Gastrocnemius medialis (tissue), 4 donors: ENCODE measurements around the gene ASIC4. TPM values are rescaled to one million over a fixed set of nuclear protein-coding genes. Genes with fewer than 3 reads are reported as not detected.
A peak's percentile ranks its signal among the peaks of the same experiment; 100 is the strongest.

ENCODE experiments used
- ATAC-seq, 2 donors: fragments of 150-250 bp; one replicate each; pipeline ENCODE4 v1.9.1; 2016
- DNase-seq, 2 donors: peaks; one replicate each; pipeline ENCODE4 v3.0.0-alpha.2; 2019
- H3K27ac ChIP-seq, 4 donors: fragments of 200-600 bp; sonication (generic); 1 replicate in 1 of 4; 2 replicates in 3 of 4; pipeline ENCODE4 v1.5.1; 2016 to 2018; ENCODE audit warnings: mild to moderate bottlenecking in 2 of 4, moderate library complexity in 1 of 4
- H3K27me3 ChIP-seq, 3 donors: fragments of 200-600 bp; sonication (generic) in 2 of 3; 1 replicate in 1 of 3; 2 replicates in 2 of 3; pipeline versions ENCODE4 v1.5.1 to v1.6.0; 2016 to 2019; ENCODE audit warnings: mild to moderate bottlenecking in 1 of 3, moderate library complexity in 1 of 3
- H3K36me3 ChIP-seq, 2 donors: fragments of 200-600 bp; sonication (generic) in 1 of 2; one replicate each; pipeline ENCODE4 v1.5.1; 2017 to 2018
- H3K4me1 ChIP-seq, 2 donors: fragments of 200-600 bp; sonication (generic) in 1 of 2; one replicate each; pipeline ENCODE4 v1.5.1; 2016 to 2017; ENCODE audit warnings: mild to moderate bottlenecking in 2 of 2
- H3K4me3 ChIP-seq, 4 donors: fragments of 200-600 bp; sonication (generic) in 3 of 4; 1 replicate in 1 of 4; 2 replicates in 3 of 4; pipeline ENCODE4 v1.5.1; 2016 to 2019; ENCODE audit warnings: mild to moderate bottlenecking in 2 of 4
- H3K9me3 ChIP-seq, 3 donors: fragments of 200-600 bp; sonication (generic) in 2 of 3; 1 replicate in 1 of 3; 2 replicates in 2 of 3; pipeline ENCODE4 v1.5.1; 2016 to 2019
- POLR2A ChIP-seq, 2 donors: fragments of 450-650 bp; IDR thresholded peaks; one replicate each; pipeline ENCODE4 v1.6.1; 2017; ENCODE audit warnings: antibody characterized with exemption in 2 of 2, mild to moderate bottlenecking in 2 of 2, moderate library complexity in 2 of 2
- in situ Hi-C, 4 donors: fragments of 200-750 bp; cut with MboI; loops; one replicate each; pipeline versions ENCODE4 v1.15.0 to v1.8.0; 2017; ENCODE audit warnings: low sequenced_read_pairs in 4 of 4
- intact Hi-C: fragments of 100-400 bp; cut with DNase I; formaldehyde crosslinking; loops from one replicate; pipeline ENCODE4 v1.15.1; 2023; ENCODE audit warnings: low total_unique reads
- total RNA-seq, 4 donors: library from RNA; depleted of rRNA; stranded (reverse); fragments of >200 nt; gene quantifications; one replicate each; pipeline versions ENCODE4 v1.1.0 to v1.2.3, GENCODE V29; 2016
- TF ChIP-seq, protein P1 (sequence below), 5 experiments: fragments of 450-650 bp in 3 of 5; fragments of 200-600 bp in 2 of 5; sonication (generic) in 2 of 5; IDR thresholded peaks in 4 of 5; conservative IDR thresholded peaks in 1 of 5; 1 replicate in 4 of 5; 2 replicates in 1 of 5; pipeline ENCODE4 v1.5.1; 2016 to 2019; ENCODE audit warnings: antibody characterized with exemption in 5 of 5, mild to moderate bottlenecking in 3 of 5, moderate library complexity in 3 of 5

ASIC4 gene
- total RNA-seq, 4 donors from 2014 or later: 0.11 TPM; not detected in 3

- intact Hi-C loops (loop anchor here (1.0 kb wide), 1 partner anchor 20 kb away; no protein-coding TSS in a partner anchor), in situ Hi-C loops (no loop called here)
- no peak for DNase-seq
- H3K36me3 ChIP-seq: peaks cover 0 to 13% of the 10 kb centered on the region in 2 donors
- peak; percentile 51 to 77 for ATAC-seq
- TF ChIP-seq, protein P1, sequence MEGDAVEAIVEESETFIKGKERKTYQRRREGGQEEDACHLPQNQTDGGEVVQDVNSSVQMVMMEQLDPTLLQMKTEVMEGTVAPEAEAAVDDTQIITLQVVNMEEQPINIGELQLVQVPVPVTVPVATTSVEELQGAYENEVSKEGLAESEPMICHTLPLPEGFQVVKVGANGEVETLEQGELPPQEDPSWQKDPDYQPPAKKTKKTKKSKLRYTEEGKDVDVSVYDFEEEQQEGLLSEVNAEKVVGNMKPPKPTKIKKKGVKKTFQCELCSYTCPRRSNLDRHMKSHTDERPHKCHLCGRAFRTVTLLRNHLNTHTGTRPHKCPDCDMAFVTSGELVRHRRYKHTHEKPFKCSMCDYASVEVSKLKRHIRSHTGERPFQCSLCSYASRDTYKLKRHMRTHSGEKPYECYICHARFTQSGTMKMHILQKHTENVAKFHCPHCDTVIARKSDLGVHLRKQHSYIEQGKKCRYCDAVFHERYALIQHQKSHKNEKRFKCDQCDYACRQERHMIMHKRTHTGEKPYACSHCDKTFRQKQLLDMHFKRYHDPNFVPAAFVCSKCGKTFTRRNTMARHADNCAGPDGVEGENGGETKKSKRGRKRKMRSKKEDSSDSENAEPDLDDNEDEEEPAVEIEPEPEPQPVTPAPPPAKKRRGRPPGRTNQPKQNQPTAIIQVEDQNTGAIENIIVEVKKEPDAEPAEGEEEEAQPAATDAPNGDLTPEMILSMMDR (IDR thresholded peaks at IDR 0.05 in 4 of 5, conservative IDR thresholded peaks at IDR 0.05 in 1 of 5): peak in 4 of 5 experiments; percentile 43 to 74 (median 55)
- TF ChIP-seq POLR2A (IDR thresholded peaks at IDR 0.05): no peak
- H3K27ac ChIP-seq: no peak overlapping the region
- H3K4me1 ChIP-seq: peaks cover 7 to 16% of the 10 kb centered on the region in 2 donors
- H3K4me3 ChIP-seq: peak overlapping the region; percentile 4 to 47 (median 26)
- H3K27me3 ChIP-seq: peaks cover 23 to 35% (median 34%) of the 10 kb centered on the region in 3 donors
- H3K9me3 ChIP-seq: no peaks in the 10 kb centered on the region
Measured at GRCh38 chr2:219509780-219510511, 4.3 kb upstream of the ASIC4 start.

- intact Hi-C loops: no loop called here
- Histone ChIP-seq H3K36me3 (peaks cover 0 to 9% of the 10 kb centered on the region in 2 donors), H3K4me3 (no peak overlapping the region), H3K27me3 (peaks cover 25 to 39% (median 34%) of the 10 kb centered on the region in 3 donors), H3K27ac (no peak overlapping the region), H3K9me3 (no peaks in the 10 kb centered on the region), H3K4me1 (peaks cover 7 to 16% of the 10 kb centered on the region in 2 donors)
- DNase-seq (no peak), ATAC-seq (no peak)
- in situ Hi-C loops: no loop called here
- TF ChIP-seq, protein P1 (IDR thresholded peaks at IDR 0.05 in 4 of 5, conservative IDR thresholded peaks at IDR 0.05 in 1 of 5): no peak
- TF ChIP-seq POLR2A (IDR thresholded peaks at IDR 0.05): no peak
Measured at GRCh38 chr2:219510512-219511135, 3.7 kb upstream of the ASIC4 start.

DNA sequence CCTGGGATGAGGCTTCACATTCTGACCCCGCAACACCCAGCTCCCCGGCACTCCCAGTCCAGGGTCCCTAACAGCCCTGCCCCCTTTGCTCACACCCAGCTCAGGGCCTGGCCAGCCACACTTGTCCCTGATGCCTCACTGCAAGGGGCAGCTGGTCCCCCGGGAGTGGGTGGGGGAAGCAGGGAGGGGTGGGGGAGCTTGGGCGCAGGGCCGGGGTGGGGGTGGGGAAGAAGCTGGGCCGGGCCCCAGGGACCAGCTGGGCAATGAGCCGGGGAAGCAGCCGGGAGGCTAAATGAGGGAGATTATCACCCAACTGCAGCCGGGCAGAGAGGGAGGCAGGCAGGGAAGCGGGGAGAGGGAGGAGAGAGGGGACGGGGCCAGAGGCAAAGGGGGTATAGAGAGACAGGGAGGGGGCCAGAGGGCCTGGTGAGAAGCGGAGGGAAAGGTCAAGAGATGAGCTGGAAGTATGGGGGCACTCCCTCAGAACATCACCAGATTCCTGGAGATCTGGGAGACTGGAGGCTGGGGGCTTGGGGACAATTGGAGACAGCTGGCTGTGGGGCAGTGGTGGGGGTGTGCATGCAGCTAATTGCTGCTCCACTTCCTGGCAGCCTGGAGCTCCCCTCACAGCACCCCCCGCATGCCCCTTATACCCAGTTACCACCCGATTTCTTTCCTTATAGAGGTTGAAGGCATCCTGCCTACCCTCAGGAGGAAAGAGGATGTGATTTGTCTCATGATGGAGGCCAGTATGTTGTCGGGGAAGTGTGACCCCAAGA lies 2.5 kb upstream of the ASIC4 start:
- no peak for ATAC-seq
- H3K4me3 ChIP-seq: no peak overlapping the region
- in situ Hi-C loops: no loop called here
- TF ChIP-seq, protein P1 (IDR thresholded peaks at IDR 0.05 in 4 of 5, conservative IDR thresholded peaks at IDR 0.05 in 1 of 5): no peak
- no peak for TF ChIP-seq POLR2A (IDR thresholded peaks at IDR 0.05)
- peaks cover 7 to 16% of the 10 kb centered on the region in 2 donors for H3K4me1 ChIP-seq
- no peaks in the 10 kb centered on the region for H3K36me3 ChIP-seq
- H3K27ac ChIP-seq: no peak overlapping the region
- DNase-seq: no peak
- H3K27me3 ChIP-seq: peaks cover 25 to 39% (median 34%) of the 10 kb centered on the region in 3 donors
- intact Hi-C loops: no loop called here
- H3K9me3 ChIP-seq: no peaks in the 10 kb centered on the region

- Histone ChIP-seq H3K27ac (no peak overlapping the region), H3K36me3 (no peaks in the 10 kb centered on the region), H3K4me3 (no peak overlapping the region), H3K4me1 (peaks cover 7 to 16% of the 10 kb centered on the region in 2 donors), H3K9me3 (no peaks in the 10 kb centered on the region), H3K27me3 (peaks cover 25 to 39% (median 34%) of the 10 kb centered on the region in 3 donors)
- no peak for DNase-seq
- intact Hi-C loops: no loop called here
- in situ Hi-C loops: no loop called here
- TF ChIP-seq, protein P1 (IDR thresholded peaks at IDR 0.05 in 4 of 5, conservative IDR thresholded peaks at IDR 0.05 in 1 of 5): no peak
- TF ChIP-seq POLR2A (IDR thresholded peaks at IDR 0.05): no peak
- ATAC-seq: no peak
Measured at GRCh38 chr2:219512524-219513216, 1.6 kb upstream of the ASIC4 start.
